Stomach smooth muscle (tissue), 2 donors: Measurements from ENCODE around the gene PLPP3.

ENCODE experiments used
- H3K27ac ChIP-seq: one replicate; pipeline ENCODE4 v1.7.0; 2013; ENCODE audit warnings: mild to moderate bottlenecking, low read length, inconsistent platforms
- H3K27me3 ChIP-seq, 2 donors: one replicate each; pipeline ENCODE4 v1.7.0; 2013; ENCODE audit warnings: low read length in 2 of 2; ENCODE audit not compliant: insufficient read depth in 2 of 2, control insufficient read depth in 1 of 2
- H3K36me3 ChIP-seq, 2 donors: one replicate each; pipeline ENCODE4 v1.7.0; 2013; ENCODE audit warnings: low read length in 2 of 2; ENCODE audit not compliant: control insufficient read depth in 2 of 2, insufficient read depth in 2 of 2
- H3K4me1 ChIP-seq: one replicate; pipeline ENCODE4 v1.7.0; 2013; ENCODE audit warnings: low read length; ENCODE audit not compliant: control insufficient read depth, insufficient read depth
- H3K4me3 ChIP-seq, 2 donors: one replicate each; pipeline ENCODE4 v1.7.0; 2013; ENCODE audit warnings: low read length in 2 of 2
- H3K9ac ChIP-seq, 2 donors: one replicate each; pipeline ENCODE4 v1.7.0; 2013; ENCODE audit warnings: low read length in 2 of 2, mild to moderate bottlenecking in 1 of 2
- H3K9me3 ChIP-seq, 2 donors: one replicate each; pipeline ENCODE4 v1.7.0; 2013; ENCODE audit warnings: low read length in 2 of 2; ENCODE audit not compliant: control insufficient read depth in 2 of 2
- donor health status: healthy.
- donor health status: Pancreatic carcinoma.

Gene PLPP3

GRCh38 chr1:56496158-56496557, 83.2 kb downstream of the PLPP3 start:
- no peaks in the 10 kb centered on the region for H3K27me3 ChIP-seq
- no peak overlapping the region for H3K4me3 ChIP-seq
- H3K27ac ChIP-seq: no peak overlapping the region
- peaks cover 14 to 23% of the 10 kb centered on the region in 2 donors for H3K36me3 ChIP-seq
- no peak overlapping the region for H3K9ac ChIP-seq
- peaks cover 4% of the 10 kb centered on the region for H3K4me1 ChIP-seq
- no peaks in the 10 kb centered on the region for H3K9me3 ChIP-seq

- Histone ChIP-seq H3K4me3 (no peak overlapping the region), H3K4me1 (peaks cover 4% of the 10 kb centered on the region), H3K27me3 (no peaks in the 10 kb centered on the region), H3K27ac (no peak overlapping the region), H3K36me3 (peaks cover 14 to 23% of the 10 kb centered on the region in 2 donors), H3K9me3 (no peaks in the 10 kb centered on the region), H3K9ac (no peak overlapping the region)
Observed at GRCh38 chr1:56495538-56495937, 83.8 kb downstream of the PLPP3 start.

GRCh38 chr1:56494306-56494705, 85.1 kb downstream of the PLPP3 start:
- H3K9ac ChIP-seq: no peak overlapping the region
- H3K4me3 ChIP-seq: no peak overlapping the region
- no peaks in the 10 kb centered on the region for H3K27me3 ChIP-seq
- peaks cover 14 to 23% of the 10 kb centered on the region in 2 donors for H3K36me3 ChIP-seq
- no peaks in the 10 kb centered on the region for H3K9me3 ChIP-seq
- H3K27ac ChIP-seq: no peak overlapping the region
- peaks cover 4% of the 10 kb centered on the region for H3K4me1 ChIP-seq

GRCh38 chr1:56493826-56494225, 85.5 kb downstream of the PLPP3 start:
- peaks cover 14 to 23% of the 10 kb centered on the region in 2 donors for H3K36me3 ChIP-seq
- H3K27me3 ChIP-seq: no peaks in the 10 kb centered on the region
- peaks cover 4% of the 10 kb centered on the region for H3K4me1 ChIP-seq
- H3K9me3 ChIP-seq: no peaks in the 10 kb centered on the region
- no peak overlapping the region for H3K4me3 ChIP-seq
- H3K27ac ChIP-seq: no peak overlapping the region
- no peak overlapping the region for H3K9ac ChIP-seq

GRCh38 chr1:56491441-56491840, 87.9 kb downstream of the PLPP3 start:
- Histone ChIP-seq H3K4me3 (no peak overlapping the region), H3K36me3 (peaks cover 14 to 19% of the 10 kb centered on the region in 2 donors), H3K9ac (no peak overlapping the region), H3K9me3 (no peaks in the 10 kb centered on the region), H3K27ac (no peak overlapping the region), H3K27me3 (no peaks in the 10 kb centered on the region), H3K4me1 (peaks cover 4% of the 10 kb centered on the region)

- Histone ChIP-seq H3K27ac (no peak overlapping the region), H3K9me3 (no peaks in the 10 kb centered on the region), H3K27me3 (no peaks in the 10 kb centered on the region), H3K4me1 (peaks cover 4% of the 10 kb centered on the region), H3K9ac (no peak overlapping the region), H3K4me3 (no peak overlapping the region), H3K36me3 (peaks cover 8 to 12% of the 10 kb centered on the region in 2 donors)
Observed at GRCh38 chr1:56490619-56491018, 88.7 kb downstream of the PLPP3 start.

GRCh38 chr1:56489695-56490094, 89.7 kb downstream of the PLPP3 start:
- peaks cover 2 to 7% of the 10 kb centered on the region in 2 donors for H3K36me3 ChIP-seq
- H3K27ac ChIP-seq: no peak overlapping the region
- H3K4me1 ChIP-seq: peaks cover 4% of the 10 kb centered on the region
- H3K4me3 ChIP-seq: no peak overlapping the region
- H3K9ac ChIP-seq: no peak overlapping the region
- no peaks in the 10 kb centered on the region for H3K9me3 ChIP-seq
- H3K27me3 ChIP-seq: no peaks in the 10 kb centered on the region

- Histone ChIP-seq H3K27me3 (no peaks in the 10 kb centered on the region), H3K9ac (no peak overlapping the region), H3K4me3 (no peak overlapping the region), H3K4me1 (no peaks in the 10 kb centered on the region), H3K36me3 (no peaks in the 10 kb centered on the region), H3K27ac (no peak overlapping the region), H3K9me3 (no peaks in the 10 kb centered on the region)
Observed at GRCh38 chr1:56484695-56485094, 94.7 kb downstream of the PLPP3 start.

GRCh38 chr1:56483104-56483503, 96.3 kb downstream of the PLPP3 start:
- Histone ChIP-seq H3K27ac (no peak overlapping the region), H3K9me3 (no peaks in the 10 kb centered on the region), H3K9ac (no peak overlapping the region), H3K4me1 (peaks cover 3% of the 10 kb centered on the region), H3K4me3 (no peak overlapping the region), H3K36me3 (no peaks in the 10 kb centered on the region), H3K27me3 (no peaks in the 10 kb centered on the region)

GRCh38 chr1:56482486-56482885, 96.9 kb downstream of the PLPP3 start:
- H3K4me1 ChIP-seq: peaks cover 4% of the 10 kb centered on the region
- no peak overlapping the region for H3K27ac ChIP-seq
- no peaks in the 10 kb centered on the region for H3K9me3 ChIP-seq
- H3K27me3 ChIP-seq: no peaks in the 10 kb centered on the region
- no peak overlapping the region for H3K4me3 ChIP-seq
- H3K9ac ChIP-seq: no peak overlapping the region
- H3K36me3 ChIP-seq: no peaks in the 10 kb centered on the region

- Histone ChIP-seq H3K27me3 (no peaks in the 10 kb centered on the region), H3K27ac (no peak overlapping the region), H3K36me3 (no peaks in the 10 kb centered on the region), H3K4me1 (peaks cover 14% of the 10 kb centered on the region), H3K4me3 (no peak overlapping the region), H3K9ac (no peak overlapping the region), H3K9me3 (no peaks in the 10 kb centered on the region)
Observed at GRCh38 chr1:56481140-56481694, 98.1 kb downstream of the PLPP3 start.
